Measurements from ENCODE around the gene NAALADL2. TPM values are rescaled to one million over a fixed set of nuclear protein-coding genes. Genes with fewer than 3 reads are reported as not detected.

Gene NAALADL2
- total and polyA plus RNA-seq, 2 of the 8 experiments (the other 6 are each of a cell fraction or from before 2014, with no cell fraction given): 0.12 to 0.22 TPM

GRCh38 chr3:175312791-175313190 lies 453.7 kb downstream of the NAALADL2 start:
- no peak overlapping the region for H2BK12ac ChIP-seq (ENCODE audit: low read depth, low read length)
- no peaks in the 10 kb centered on the region for H4K20me1 ChIP-seq (replicated peaks in 1 of 2; ENCODE audit: control insufficient read depth in 1 of 2, insufficient read depth in 2 of 2, low read length in 2 of 2)
- WGBS, 2 experiments (ENCODE audit: extremely low coverage in 1 of 2, insufficient coverage in 1 of 2, insufficient read length in 1 of 2, insufficient replicate concordance in 2 of 2, low coverage in 1 of 2, low lambda C conversion rate in 2 of 2, missing lambda C conversion rate in 1 of 2): 84% methylated on average over 4 of the region's 4 CpGs; no CpG with 5 or more reads in 1 of the 2 experiments
- no peak overlapping the region for H3K4me2 ChIP-seq (ENCODE audit: insufficient read depth in 1 of 2, low read depth in 2 of 2, low read length in 2 of 2)
- no peaks in the 10 kb centered on the region for H3K27me3 ChIP-seq (replicated peaks in 1 of 4; ENCODE audit: control insufficient read depth in 3 of 4, extremely low read depth in 1 of 4, insufficient read depth in 3 of 4, low read length in 3 of 4)
- H2BK20ac ChIP-seq (ENCODE audit: low read length): no peak overlapping the region
- no peak overlapping the region for H3K9ac ChIP-seq (replicated peaks in 1 of 4; ENCODE audit: extremely low read depth in 1 of 4, low read depth in 3 of 4, low read length in 3 of 4)
- H3K36me3 ChIP-seq (ENCODE audit: control insufficient read depth in 2 of 4, insufficient read depth in 4 of 4, low read length in 3 of 4): no peaks in the 10 kb centered on the region
- DNase-seq (ENCODE audit: low read depth in 1 of 2, low spot score in 2 of 2): no peak
- H3K4me1 ChIP-seq (replicated peaks in 1 of 4; ENCODE audit: control insufficient read depth in 3 of 4, insufficient read depth in 4 of 4, low read length in 3 of 4): no peaks in the 10 kb centered on the region
- no peak overlapping the region for H3K56ac ChIP-seq (replicated peaks; ENCODE audit: insufficient read length, low read depth, low read length)
- no peak overlapping the region for H3K14ac ChIP-seq (ENCODE audit: insufficient read length)
- no peak overlapping the region for H3K4me3 ChIP-seq (ENCODE audit: extremely low read depth in 1 of 4, insufficient read depth in 2 of 4, low read depth in 3 of 4, low read length in 4 of 4)
- no peak overlapping the region for H2AK5ac ChIP-seq (ENCODE audit: low read depth, low read length)
- no peak overlapping the region for H4K5ac ChIP-seq (ENCODE audit: insufficient read length, low read depth, low read length)
- no peak overlapping the region for H4K91ac ChIP-seq (replicated peaks; ENCODE audit: insufficient read length, low read length)
- no peak overlapping the region for H3K23ac ChIP-seq (ENCODE audit: insufficient read length)
- H3K9me3 ChIP-seq (ENCODE audit: insufficient read depth in 2 of 2, low read depth in 1 of 2, low read length in 1 of 2): no peaks in the 10 kb centered on the region
- ChIA-PET CTCF (ENCODE audit: partially characterized antibody) (no interaction called here), POLR2A (ENCODE audit: partially characterized antibody) (no interaction called here)
- H3K27ac ChIP-seq (ENCODE audit: low read depth, low read length): no peak overlapping the region
- H2AFZ ChIP-seq (ENCODE audit: low read length): no peak overlapping the region
- H4K8ac ChIP-seq (ENCODE audit: extremely low read depth, insufficient read depth, low read length): no peak overlapping the region
- no peak overlapping the region for H2BK5ac ChIP-seq (ENCODE audit: low read depth, low read length)
- H3K23me2 ChIP-seq (ENCODE audit: low read depth, low read length): peaks cover 3% of the 10 kb centered on the region; the same call in 1 of the 2 replicates
- no peaks in the 10 kb centered on the region for H3K79me2 ChIP-seq (ENCODE audit: control insufficient read depth in 1 of 2, insufficient read depth in 2 of 2, low read length in 2 of 2)
- H3K18ac ChIP-seq (ENCODE audit: extremely low read depth, low read length): no peak overlapping the region
- no peak overlapping the region for H2BK120ac ChIP-seq (replicated peaks; ENCODE audit: low read depth, low read length)
- H3K79me1 ChIP-seq (ENCODE audit: low read depth, low read length): no peaks in the 10 kb centered on the region
- H2BK15ac ChIP-seq (ENCODE audit: low read length): no peak overlapping the region
- no peak overlapping the region for H3K4ac ChIP-seq (replicated peaks; ENCODE audit: insufficient read length, low read depth, low read length)
- TF ChIP-seq RNF2 (IDR thresholded peaks at IDR 0.05; ENCODE audit: borderline replicate concordance, low read depth, low read length, missing control alignments, poor library complexity, severe bottlenecking): no peak
- no peak for TF ChIP-seq NRF1 (IDR thresholded peaks at IDR 0.05; ENCODE audit: low read depth, low read length)
- TF ChIP-seq CHD2 (IDR thresholded peaks at IDR 0.05; ENCODE audit: low read length): no peak
- TF ChIP-seq, protein P1, sequence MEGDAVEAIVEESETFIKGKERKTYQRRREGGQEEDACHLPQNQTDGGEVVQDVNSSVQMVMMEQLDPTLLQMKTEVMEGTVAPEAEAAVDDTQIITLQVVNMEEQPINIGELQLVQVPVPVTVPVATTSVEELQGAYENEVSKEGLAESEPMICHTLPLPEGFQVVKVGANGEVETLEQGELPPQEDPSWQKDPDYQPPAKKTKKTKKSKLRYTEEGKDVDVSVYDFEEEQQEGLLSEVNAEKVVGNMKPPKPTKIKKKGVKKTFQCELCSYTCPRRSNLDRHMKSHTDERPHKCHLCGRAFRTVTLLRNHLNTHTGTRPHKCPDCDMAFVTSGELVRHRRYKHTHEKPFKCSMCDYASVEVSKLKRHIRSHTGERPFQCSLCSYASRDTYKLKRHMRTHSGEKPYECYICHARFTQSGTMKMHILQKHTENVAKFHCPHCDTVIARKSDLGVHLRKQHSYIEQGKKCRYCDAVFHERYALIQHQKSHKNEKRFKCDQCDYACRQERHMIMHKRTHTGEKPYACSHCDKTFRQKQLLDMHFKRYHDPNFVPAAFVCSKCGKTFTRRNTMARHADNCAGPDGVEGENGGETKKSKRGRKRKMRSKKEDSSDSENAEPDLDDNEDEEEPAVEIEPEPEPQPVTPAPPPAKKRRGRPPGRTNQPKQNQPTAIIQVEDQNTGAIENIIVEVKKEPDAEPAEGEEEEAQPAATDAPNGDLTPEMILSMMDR (IDR thresholded peaks at IDR 0.05; ENCODE audit: control extremely low read depth in 1 of 3, insufficient read depth in 1 of 3, low read depth in 1 of 3, low read length in 3 of 3): no peak
- TF ChIP-seq SUZ12 (IDR thresholded peaks at IDR 0.05; ENCODE audit: low read length): no peak
- no peak for TF ChIP-seq BACH1 (IDR thresholded peaks at IDR 0.05; ENCODE audit: low read length)
- no peak for TF ChIP-seq TEAD4 (IDR thresholded peaks at IDR 0.05; ENCODE audit: low read depth, low read length)
- no peak for TF ChIP-seq USF2 (IDR thresholded peaks at IDR 0.05; ENCODE audit: low read length)
- no peak for TF ChIP-seq POLR2A (IDR thresholded peaks at IDR 0.05; ENCODE audit: control extremely low read depth in 1 of 2, low read depth in 2 of 2, low read length in 2 of 2)
- no peak for TF ChIP-seq YY1 (IDR thresholded peaks at IDR 0.05; ENCODE audit: low read depth, low read length)
- TF ChIP-seq POU5F1 (IDR thresholded peaks at IDR 0.05; ENCODE audit: low read depth, low read length): no peak
- no peak for FAIRE-seq
